Duodenal mucosa (tissue), 2 donors: ENCODE data around the gene POFUT1.
"Not testable (repeated sequence)": the region's sequence is repeated elsewhere in the genome, so short reads cannot be mapped to it uniquely, and the experiment has no call there.

Source experiments
- H3K27ac ChIP-seq: one replicate; pipeline ENCODE4 v1.7.0; 2013; ENCODE audit warnings: low read depth, low read length
- H3K27me3 ChIP-seq, 2 donors: one replicate each; pipeline ENCODE4 v1.7.0; 2013; ENCODE audit warnings: low read length in 2 of 2, control low read depth in 1 of 2; ENCODE audit not compliant: insufficient read depth in 2 of 2, control insufficient read depth in 1 of 2
- H3K36me3 ChIP-seq, 2 donors: one replicate each; pipeline ENCODE4 v1.7.0; 2013; ENCODE audit warnings: low read length in 2 of 2, control low read depth in 1 of 2; ENCODE audit not compliant: insufficient read depth in 2 of 2, control insufficient read depth in 1 of 2
- H3K4me1 ChIP-seq, 2 donors: one replicate each; pipeline ENCODE4 v1.7.0; 2013; ENCODE audit warnings: low read length in 2 of 2, control low read depth in 1 of 2; ENCODE audit not compliant: insufficient read depth in 2 of 2, control insufficient read depth in 1 of 2
- H3K4me3 ChIP-seq, 2 donors: one replicate each; pipeline ENCODE4 v1.7.0; 2013; ENCODE audit warnings: low read length in 2 of 2, low read depth in 1 of 2
- H3K9ac ChIP-seq, 2 donors: one replicate each; pipeline ENCODE4 v1.7.0; 2013; ENCODE audit warnings: low read length in 2 of 2, low read depth in 1 of 2
- H3K9me3 ChIP-seq, 2 donors: one replicate each; pipeline ENCODE4 v1.7.0; 2013; ENCODE audit warnings: low read length in 2 of 2, control low read depth in 1 of 2; ENCODE audit not compliant: control insufficient read depth in 1 of 2

Gene POFUT1

DNA sequence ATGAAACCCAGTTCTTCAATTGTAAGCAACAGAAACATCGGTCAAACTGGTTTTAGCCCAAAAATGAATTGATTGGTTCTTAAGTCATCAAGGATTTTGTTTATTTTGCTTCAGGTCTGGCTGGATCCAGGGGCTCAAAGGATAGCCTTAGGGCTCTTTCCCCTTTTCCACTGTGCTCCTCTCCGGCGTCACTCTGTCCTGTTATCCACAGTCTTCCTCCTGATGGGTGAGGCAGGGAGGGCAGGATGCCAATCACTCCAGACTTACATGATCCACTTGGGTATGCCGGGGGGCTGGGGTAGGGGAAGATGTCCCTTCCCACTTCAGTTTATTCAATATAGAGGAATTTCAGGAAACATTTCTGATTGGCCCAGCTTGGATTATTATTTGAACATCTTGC lies 40.1 kb upstream of the POFUT1 start:
- Histone ChIP-seq H3K36me3 (peaks cover 24 to 41% of the 10 kb centered on the region in 2 donors), H3K4me1 (peaks cover 0 to 4% of the 10 kb centered on the region in 2 donors), H3K4me3 (no peak overlapping the region), H3K9me3 (no peaks in the 10 kb centered on the region), H3K27ac (no peak overlapping the region), H3K27me3 (no peaks in the 10 kb centered on the region), H3K9ac (no peak overlapping the region)

DNA sequence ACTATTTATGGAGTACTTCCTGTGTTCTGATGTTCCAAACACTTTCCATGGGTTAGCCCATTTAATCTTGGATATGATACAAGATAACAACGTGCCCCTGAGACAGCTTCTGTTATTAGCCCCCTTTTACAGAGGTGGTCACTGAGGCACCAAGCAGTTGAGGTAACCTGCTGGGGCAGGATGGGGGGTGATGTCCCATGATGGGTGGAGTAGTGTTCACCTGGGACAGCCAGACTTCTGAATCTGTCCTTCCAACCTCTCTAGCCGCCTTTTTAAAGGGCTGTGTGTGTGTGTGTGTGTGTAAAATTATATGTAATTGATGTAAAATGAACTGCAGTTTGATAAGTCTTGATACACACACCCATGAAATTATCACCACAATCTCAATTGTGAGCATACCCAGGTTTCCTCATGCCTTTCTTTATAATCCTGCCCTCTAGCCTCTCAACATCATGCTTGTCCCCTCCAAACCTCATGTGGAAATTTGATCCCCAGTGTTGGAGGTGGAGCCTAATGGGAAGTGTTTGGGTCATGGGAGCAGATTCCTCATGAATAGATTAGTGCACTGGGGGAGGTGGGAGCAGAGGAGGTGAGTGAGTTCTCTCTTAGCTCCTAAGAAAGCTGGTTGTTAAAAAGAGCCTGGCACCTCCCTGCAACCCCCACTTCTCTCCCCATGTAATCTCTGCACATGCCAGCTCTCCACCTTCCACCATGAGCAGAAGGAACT lies 39.3 kb upstream of the POFUT1 start:
- Histone ChIP-seq H3K4me1 (peaks cover 0 to 4% of the 10 kb centered on the region in 2 donors), H3K36me3 (peaks cover 24 to 35% of the 10 kb centered on the region in 2 donors), H3K9me3 (no peaks in the 10 kb centered on the region), H3K4me3 (no peak overlapping the region), H3K27me3 (no peaks in the 10 kb centered on the region), H3K27ac (no peak overlapping the region), H3K9ac (no peak overlapping the region)

DNA sequence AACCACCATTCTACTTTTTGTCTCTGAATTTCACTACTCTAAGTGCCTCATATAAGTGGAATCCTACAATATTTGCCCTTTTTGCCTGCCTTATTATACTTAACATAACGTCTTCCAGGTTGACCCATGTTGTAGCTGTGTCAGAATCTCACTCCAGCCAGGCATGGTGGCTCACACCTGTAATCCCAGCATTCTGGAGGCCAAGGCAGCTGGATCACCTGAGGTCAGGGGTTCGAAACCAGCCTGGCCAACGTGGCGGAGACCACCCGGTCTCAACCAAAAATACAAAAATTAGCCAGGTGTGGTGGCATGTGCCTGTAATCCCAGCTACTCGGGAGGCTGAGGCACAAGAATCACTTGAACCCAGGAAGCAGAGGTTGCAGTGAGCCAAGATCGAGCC lies 30.0 kb upstream of the POFUT1 start:
- H3K9ac ChIP-seq, H3K4me3 ChIP-seq, H3K27me3 ChIP-seq, H3K9me3 ChIP-seq, H3K27ac ChIP-seq, H3K36me3 ChIP-seq: not testable (repeated sequence)
- H3K4me1 ChIP-seq, result peaks cover 11 to 17% of the 10 kb centered on the region in 2 donors

DNA sequence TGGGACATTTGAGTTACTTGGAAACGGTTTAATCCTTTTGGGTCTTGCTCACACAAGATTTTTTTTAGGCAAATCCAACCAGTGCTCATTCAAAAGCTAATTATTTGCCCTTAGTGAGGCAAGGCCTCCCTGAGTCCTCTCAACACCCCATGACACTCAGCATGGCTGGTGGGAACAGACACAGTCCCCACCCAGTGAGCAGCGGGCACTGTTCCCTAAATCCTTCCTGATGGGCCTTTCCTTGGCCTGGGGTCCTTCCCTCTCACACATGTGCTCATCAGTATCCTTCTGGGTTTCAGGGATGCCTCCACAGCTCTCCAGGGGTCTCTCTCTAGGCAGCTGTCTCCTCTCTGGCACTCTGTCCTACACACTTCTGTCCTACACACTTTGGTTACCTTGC lies 28.2 kb upstream of the POFUT1 start:
- no peak overlapping the region for H3K9ac ChIP-seq
- peaks cover 15 to 23% of the 10 kb centered on the region in 2 donors for H3K4me1 ChIP-seq
- H3K9me3 ChIP-seq, result no peaks in the 10 kb centered on the region
- no peaks in the 10 kb centered on the region for H3K36me3 ChIP-seq
- no peak overlapping the region for H3K4me3 ChIP-seq
- no peak overlapping the region for H3K27ac ChIP-seq
- H3K27me3 ChIP-seq, result no peaks in the 10 kb centered on the region

DNA sequence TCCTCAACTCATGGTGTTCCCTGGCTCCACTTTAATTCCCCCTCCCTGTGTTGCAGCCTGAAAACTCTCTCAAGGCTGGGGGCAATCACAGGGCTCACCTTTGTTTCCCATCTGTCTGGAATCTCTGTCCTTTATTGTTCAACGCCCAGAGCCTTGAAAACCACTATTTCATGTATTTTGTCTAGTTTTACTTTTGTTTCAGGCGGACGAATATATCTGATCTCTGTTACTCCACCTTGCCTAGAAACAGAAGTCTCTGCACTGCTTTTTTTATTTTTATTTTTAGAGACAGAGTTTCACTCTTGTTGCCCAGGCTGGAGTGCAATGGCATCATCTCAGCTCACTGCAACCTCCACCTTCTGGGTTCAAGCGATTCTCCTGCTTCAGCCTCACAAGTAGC lies 27.7 kb upstream of the POFUT1 start:
- no peak overlapping the region for H3K27ac ChIP-seq
- H3K4me1 ChIP-seq, result peaks cover 15 to 23% of the 10 kb centered on the region in 2 donors
- H3K36me3 ChIP-seq, result no peaks in the 10 kb centered on the region
- no peaks in the 10 kb centered on the region for H3K9me3 ChIP-seq
- H3K9ac ChIP-seq, result no peak overlapping the region
- no peak overlapping the region for H3K4me3 ChIP-seq
- H3K27me3 ChIP-seq, result no peaks in the 10 kb centered on the region

DNA sequence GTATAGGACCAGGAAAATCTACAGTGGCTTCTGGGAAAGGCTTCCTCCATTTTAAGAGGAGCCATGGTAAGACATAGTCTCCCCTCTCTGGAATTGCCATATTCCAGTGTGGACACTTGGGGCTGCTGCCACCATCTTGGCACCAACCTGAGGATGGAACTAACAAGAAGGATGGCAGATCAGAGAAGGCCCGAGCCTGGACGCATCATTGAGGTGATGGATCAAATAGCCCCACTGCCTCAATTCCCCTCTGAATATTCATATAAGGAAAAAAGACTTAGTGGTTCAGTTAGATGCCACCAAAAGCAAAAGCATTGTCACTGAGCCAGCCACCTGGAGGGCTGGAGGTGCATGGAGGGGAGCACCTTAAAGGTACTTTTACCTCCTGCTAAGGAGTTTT lies 26.1 kb upstream of the POFUT1 start:
- Histone ChIP-seq H3K4me3 (no peak overlapping the region), H3K36me3 (no peaks in the 10 kb centered on the region), H3K27me3 (no peaks in the 10 kb centered on the region), H3K9ac (peak overlapping the region in 1 of 2 donors; percentile 2), H3K4me1 (peaks cover 15 to 26% of the 10 kb centered on the region in 2 donors), H3K27ac (peak overlapping the region; percentile 76), H3K9me3 (no peaks in the 10 kb centered on the region)

DNA sequence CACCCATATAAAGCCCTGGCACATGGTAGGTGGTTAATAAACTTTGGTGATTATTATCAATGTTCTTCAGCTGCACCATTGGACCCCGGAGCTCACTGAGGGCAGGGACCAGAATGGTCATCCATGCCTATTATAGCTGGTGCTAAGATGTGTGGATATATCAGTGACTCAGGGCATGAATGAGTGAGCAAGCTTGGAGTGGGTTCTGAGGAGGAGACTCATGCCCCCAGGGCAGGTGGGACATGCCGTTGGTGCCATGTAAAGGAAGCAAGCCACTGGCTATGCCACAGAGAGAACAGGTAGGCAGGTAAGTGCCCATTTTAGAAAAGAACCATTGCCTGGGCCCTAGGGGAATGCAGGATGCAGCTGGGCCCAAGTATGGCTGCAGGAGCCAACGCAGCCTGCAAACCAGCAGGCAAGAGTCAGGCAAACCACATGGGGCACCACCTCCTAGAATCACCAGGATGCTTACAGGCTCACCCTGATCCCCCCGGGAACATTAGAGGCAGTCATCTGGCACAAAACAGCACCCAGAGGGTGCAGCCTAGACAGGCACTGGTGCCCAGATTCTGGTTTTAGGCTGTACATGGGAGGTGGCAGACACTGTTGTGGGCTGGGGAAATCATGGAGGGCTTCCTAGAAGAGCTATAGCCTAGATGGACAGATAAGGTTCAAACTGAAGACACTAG lies 23.6 kb upstream of the POFUT1 start:
- Histone ChIP-seq H3K4me3 (no peak overlapping the region), H3K27ac (no peak overlapping the region), H3K9me3 (no peaks in the 10 kb centered on the region), H3K27me3 (no peaks in the 10 kb centered on the region), H3K9ac (no peak overlapping the region), H3K36me3 (no peaks in the 10 kb centered on the region), H3K4me1 (peaks cover 22 to 35% of the 10 kb centered on the region in 2 donors)

DNA sequence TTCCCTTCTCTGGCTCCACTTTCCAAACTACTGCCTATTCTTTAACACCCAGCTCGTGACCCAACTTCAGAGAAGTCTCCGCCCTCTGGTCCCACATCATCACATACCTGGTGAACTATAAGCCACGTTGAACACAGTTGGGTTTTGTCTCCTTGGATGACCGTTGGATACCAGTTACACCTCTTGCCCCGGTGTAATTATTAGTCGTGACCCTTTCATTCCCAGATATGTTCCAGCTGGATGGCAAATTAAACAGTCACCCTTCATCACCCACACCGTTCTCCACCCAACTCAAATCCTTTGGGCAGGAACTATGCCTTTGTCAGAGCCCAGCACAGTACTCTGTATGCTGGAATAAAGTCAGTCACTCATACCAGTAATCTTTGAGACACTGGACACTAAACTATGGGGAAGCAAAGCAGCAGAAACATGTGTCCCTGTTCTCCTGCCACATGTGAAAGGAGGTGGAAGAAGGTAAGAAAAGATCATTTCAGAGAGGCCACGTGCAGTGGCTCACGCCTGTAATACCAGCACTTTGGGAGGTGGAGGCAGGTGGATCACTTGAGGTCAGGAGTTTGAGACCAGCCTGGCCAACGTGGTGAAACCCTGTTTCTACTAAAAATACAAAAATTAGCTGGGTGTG lies 22.6 kb upstream of the POFUT1 start:
- peaks cover 29 to 42% of the 10 kb centered on the region in 2 donors for H3K4me1 ChIP-seq
- no peaks in the 10 kb centered on the region for H3K36me3 ChIP-seq
- H3K27me3 ChIP-seq, result no peaks in the 10 kb centered on the region
- H3K4me3 ChIP-seq, result no peak overlapping the region
- H3K9me3 ChIP-seq, result no peaks in the 10 kb centered on the region
- no peak overlapping the region for H3K9ac ChIP-seq
- no peak overlapping the region for H3K27ac ChIP-seq

DNA sequence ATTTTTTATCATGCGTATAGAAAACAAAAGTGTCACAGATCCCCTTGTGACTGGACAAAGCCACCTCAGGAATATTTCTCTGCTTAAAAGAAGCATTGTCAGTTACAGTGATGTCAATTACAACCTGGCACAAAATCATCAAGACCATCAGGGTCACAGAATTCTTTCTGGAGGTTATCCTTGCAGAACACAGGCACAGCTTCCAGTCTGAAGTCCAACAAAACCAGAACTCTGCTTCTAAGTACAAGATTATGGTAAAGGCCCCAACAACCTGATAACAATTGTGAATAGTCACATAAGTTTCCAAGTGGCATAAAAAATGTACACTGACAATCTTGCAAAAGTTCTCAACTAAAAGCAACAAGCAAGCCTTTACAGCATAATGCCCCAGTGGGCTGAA lies 21.2 kb upstream of the POFUT1 start:
- Histone ChIP-seq H3K27me3 (no peaks in the 10 kb centered on the region), H3K4me1 (peaks cover 28 to 41% of the 10 kb centered on the region in 2 donors), H3K36me3 (no peaks in the 10 kb centered on the region), H3K27ac (no peak overlapping the region), H3K4me3 (no peak overlapping the region), H3K9me3 (no peaks in the 10 kb centered on the region), H3K9ac (no peak overlapping the region)
